ENCODE results near the gene CTAGE15.
"Not testable (repeated sequence)": the region's sequence is repeated elsewhere in the genome, so short reads cannot be mapped to it uniquely, and the experiment has no call there.

Gene CTAGE15

GRCh38 chr7:143622130-143622529 is 50.5 kb downstream of the CTAGE15 start:
- DNase-seq (ENCODE audit: low read depth in 2 of 2) = not testable (repeated sequence)

Measured in stimulated activated CD4-positive, alpha-beta T cell treated with anti-CD3 and anti-CD28 coated beads, Interleukin-1b, Interleukin-23, amount 100 ng/mL, for 1 hour (primary cell).